Lower leg skin (tissue), 4 donors: ENCODE results near the gene ABHD18. TPM values are rescaled to one million over a fixed set of nuclear protein-coding genes. Genes with fewer than 3 reads are reported as not detected.
"Not testable (repeated sequence)": the region's sequence is repeated elsewhere in the genome, so short reads cannot be mapped to it uniquely, and the experiment has no call there.

Experiments used
- DNase-seq, 2 donors: peaks; one replicate each; pipeline ENCODE4 v3.0.0-alpha.2; 2019; ENCODE audit warnings: low spot score in 2 of 2
- H3K4me3 ChIP-seq: fragments of 200-600 bp; sonication (generic); 2 replicates; pipeline ENCODE4 v1.5.1; 2017; ENCODE audit warnings: mild to moderate bottlenecking, low read depth; ENCODE audit not compliant: poor library complexity, severe bottlenecking
- CTCF ChIP-seq, 3 donors: fragments of 450-650 bp; IDR thresholded peaks; one replicate each; pipeline ENCODE4 v1.5.1; 2016; ENCODE audit warnings: antibody characterized with exemption in 3 of 3, mild to moderate bottlenecking in 3 of 3, moderate library complexity in 2 of 3
- POLR2A ChIP-seq, 2 donors: fragments of 450-650 bp; IDR thresholded peaks; one replicate each; pipeline ENCODE4 v1.6.1; 2016 to 2017; ENCODE audit warnings: antibody characterized with exemption in 2 of 2, mild to moderate bottlenecking in 1 of 2, moderate library complexity in 1 of 2
- WGBS, 2 donors: methylation state at CpG; one replicate each; pipeline ENCODE4 v1.1.5; 2018; 5-methylcytosine and 5-hydroxymethylcytosine counted together
- intact Hi-C: fragments of 100-400 bp; cut with DNase I; formaldehyde crosslinking; loops from one replicate; pipeline ENCODE4 v1.15.0; 2023; ENCODE audit warnings: low total_unique reads
- total RNA-seq, 4 donors: library from RNA; depleted of rRNA; stranded (reverse); fragments of >200 nt; gene quantifications; one replicate each; pipeline ENCODE4 v1.1.0, GENCODE V29; 2016

The ABHD18 gene
- 10 to 100 TPM in 1 of 4 donors, 1 to 10 TPM in 3; 4.2 to 11.9 (median 7.9) TPM for total RNA-seq

GRCh38 chr4:127965062-127965802, at the start of gene ABHD18, which contains the start of gene MFSD8:
Gene ABHD18, plus strand, starts transcription at chr4:127965406. Its CDS starts 17,550 bp downstream, at chr4:127982956.
Gene MFSD8, minus strand, starts transcription at chr4:127965173. Its CDS starts 40 bp downstream, at chr4:127965133.
- DNase-seq, result peak; percentile 99 to 100
- WGBS, 2 donors, result 0 to 1% methylated on average over 56 to 69 of the region's 69 CpGs

GRCh38 chr4:127916512-127916911, 48.7 kb upstream of the ABHD18 start:
- TF ChIP-seq POLR2A (IDR thresholded peaks at IDR 0.05) (no peak), CTCF (IDR thresholded peaks at IDR 0.05) (no peak)
- intact Hi-C loops, result no loop called here
- no peak for DNase-seq
- no peak overlapping the region for H3K4me3 ChIP-seq
- WGBS, 2 donors, result 92 to 94% methylated on average over 3 of the region's 3 CpGs

More at GRCh38 chr4:127965062-127965802, at the start of gene ABHD18, which contains the start of gene MFSD8:
- H3K4me3 ChIP-seq, result peak within 1 kb of the TSS; percentile 97
- intact Hi-C loops, result no loop called here
- no peak for TF ChIP-seq POLR2A (IDR thresholded peaks at IDR 0.05)
- TF ChIP-seq CTCF (IDR thresholded peaks at IDR 0.05), result no peak

GRCh38 chr4:127917151-127917550, 48.1 kb upstream of the ABHD18 start:
- intact Hi-C loops, result no loop called here
- no peak overlapping the region for H3K4me3 ChIP-seq
- no peak for TF ChIP-seq CTCF (IDR thresholded peaks at IDR 0.05)
- no peak for TF ChIP-seq POLR2A (IDR thresholded peaks at IDR 0.05)

GRCh38 chr4:127920521-127920920, 44.7 kb upstream of the ABHD18 start:
- H3K4me3 ChIP-seq, result no peak overlapping the region
- TF ChIP-seq CTCF (IDR thresholded peaks at IDR 0.05) (no peak), POLR2A (IDR thresholded peaks at IDR 0.05) (no peak)
- intact Hi-C loops, result no loop called here
- WGBS, 2 donors, result 89 to 93% methylated on average over 3 of the region's 3 CpGs
- no peak for DNase-seq

More at GRCh38 chr4:127917151-127917550, 48.1 kb upstream of the ABHD18 start:
- no peak for DNase-seq

- no peak overlapping the region for H3K4me3 ChIP-seq
- 96 to 100% methylated on average over 2 of the region's 2 CpGs for WGBS, 2 donors
- intact Hi-C loops, result no loop called here
- DNase-seq, result no peak
- TF ChIP-seq POLR2A (IDR thresholded peaks at IDR 0.05), result no peak
- TF ChIP-seq CTCF (IDR thresholded peaks at IDR 0.05), result no peak
Observed at GRCh38 chr4:127922226-127922625, 43.0 kb upstream of the ABHD18 start.

- H3K4me3 ChIP-seq, intact Hi-C loops, DNase-seq: not testable (repeated sequence)
- 95 to 100% methylated on average over 2 of the region's 2 CpGs for WGBS, 2 donors
Observed at GRCh38 chr4:127925720-127926119, 39.5 kb upstream of the ABHD18 start.
